K562 (cell line): ENCODE data around the gene IRF3. TPM values are rescaled to one million over a fixed set of nuclear protein-coding genes. Genes with fewer than 3 reads are reported as not detected.
A peak's percentile ranks its signal among the peaks of the same experiment; 100 is the strongest.

Experiments
- ARID1B ChIP-seq: fragments of 450-650 bp; IDR thresholded peaks from 2 replicates; pipeline ENCODE4 v1.6.1; 2016; ENCODE audit warnings: antibody characterized with exemption, mild to moderate bottlenecking, inconsistent platforms
- CBX3 ChIP-seq, 2 experiments: IDR thresholded peaks; 1 replicate in 1 of 2; 2 replicates in 1 of 2; pipeline ENCODE4 v1.6.1; 2012; ENCODE audit warnings: inconsistent platforms in 2 of 2, low read length in 2 of 2, borderline replicate concordance in 1 of 2, control low read depth in 1 of 2
- EWSR1 ChIP-seq: fragments of 450-650 bp; IDR thresholded peaks from 2 replicates; pipeline ENCODE4 v1.6.1; 2018; ENCODE audit warnings: borderline replicate concordance, mild to moderate bottlenecking, low read depth, moderate library complexity; ENCODE audit not compliant: partially characterized antibody
- FOXM1 ChIP-seq, 2 experiments: fragments of 450-650 bp in 1 of 2; sonication (generic) in 1 of 2; formaldehyde crosslinking in 1 of 2; IDR thresholded peaks; 2 replicates each; pipeline versions ENCODE4 v1.6.1 to v1.9.0; 2017 to 2022; ENCODE audit warnings: low read depth in 2 of 2, mild to moderate bottlenecking in 2 of 2, missing genetic modification reagents in 1 of 2, moderate library complexity in 1 of 2
- MEIS2 ChIP-seq: fragments of 450-650 bp; IDR thresholded peaks from 2 replicates; pipeline ENCODE4 v1.6.1; 2014; ENCODE audit warnings: mild to moderate bottlenecking; ENCODE audit not compliant: partially characterized antibody
- NCOA4 ChIP-seq: fragments of 450-650 bp; IDR thresholded peaks from 2 replicates; pipeline ENCODE4 v1.6.1; 2018; ENCODE audit warnings: mild to moderate bottlenecking; ENCODE audit not compliant: partially characterized antibody
- NFATC3 ChIP-seq: fragments of 450-650 bp; IDR thresholded peaks from 2 replicates; pipeline ENCODE4 v1.6.1; 2017; ENCODE audit warnings: mild to moderate bottlenecking
- RB1 ChIP-seq: fragments of 450-650 bp; IDR thresholded peaks from 2 replicates; pipeline ENCODE4 v1.6.1; 2017; ENCODE audit warnings: low read depth, mild to moderate bottlenecking
- SMARCA4 ChIP-seq: fragments of 450-650 bp; IDR thresholded peaks from 2 replicates; pipeline ENCODE4 v1.6.1; 2016
- SP2 ChIP-seq: IDR thresholded peaks from 2 replicates; pipeline ENCODE4 v1.6.1; 2011; ENCODE audit warnings: mild to moderate bottlenecking, low read depth, low read length, moderate library complexity; ENCODE audit not compliant: poor library complexity, severe bottlenecking; ENCODE audit errors: extremely low read depth
- SRF ChIP-seq, 2 experiments: fragments of 250-450, 450-650 bp in 1 of 2; sonication (Bioruptor Pico) in 1 of 2; sonication (generic) in 1 of 2; formaldehyde crosslinking; IDR thresholded peaks; 2 replicates each; pipeline versions ENCODE4 v1.5.0 to v1.5.1; 2020 to 2022; ENCODE audit warnings: mild to moderate bottlenecking in 1 of 2, missing genetic modification reagents in 1 of 2
- SRSF3 ChIP-seq: fragments of 200-400 bp; formaldehyde crosslinking; IDR thresholded peaks from 2 replicates; pipeline ENCODE4 v1.6.1; 2016; ENCODE audit warnings: mild to moderate bottlenecking, low read length, moderate library complexity; ENCODE audit not compliant: insufficient read depth
- YBX1 ChIP-seq: fragments of 450-650 bp; IDR thresholded peaks from 2 replicates; pipeline ENCODE4 v1.7.1; 2016; ENCODE audit warnings: mild to moderate bottlenecking
- ZNF395 ChIP-seq: fragments of 200-800 bp; sonication (Bioruptor generic); IDR thresholded peaks from 2 replicates; pipeline ENCODE4 v1.6.1; 2017; ENCODE audit warnings: missing genetic modification characterization, missing compliant biosample characterization
- polyA plus RNA-seq, 8 experiments: library from polyadenylated mRNA; depleted of rRNA in 4 of 8; stranded (reverse) in 5 of 8; unstranded in 3 of 8; fragments of >200 nt; fragmentation: Nextera tagmentation in 2 of 8; fragmentation: Illumina TruSeq in 1 of 8; extraction: Ambion mirVana in 2 of 8; extraction: Trizol in 1 of 8; gene quantifications; 2 replicates each; pipeline versions ENCODE4 v1.2.1 to v1.2.3, GENCODE V29; 2011 to 2014; ENCODE audit warnings: inconsistent platforms in 1 of 8, missing spikeins in 1 of 8
- total RNA-seq, 7 experiments: library from RNA; depleted of rRNA in 6 of 7; stranded (reverse); fragments of >200 nt in 6 of 7; fragmentation: Illumina TruSeq in 2 of 7; extraction: Trizol in 2 of 7; gene quantifications; 2 replicates each; pipeline versions ENCODE4 v1.2.1 to v1.2.3, GENCODE V29; 2011 to 2021; ENCODE audit warnings: low replicate concordance in 1 of 7
- TF ChIP-seq, protein P1 (sequence below): fragments of 450-650 bp; IDR thresholded peaks from 2 replicates; pipeline ENCODE4 v1.6.1; 2018; ENCODE audit not compliant: partially characterized antibody
- TF ChIP-seq, protein P2 (sequence below): sonication (generic); formaldehyde crosslinking; IDR thresholded peaks from 2 replicates; pipeline ENCODE4 v1.8.1; 2023; ENCODE audit warnings: mild to moderate bottlenecking, missing genetic modification reagents
- TF ChIP-seq, protein P3 (sequence below): sonication (generic); formaldehyde crosslinking; IDR thresholded peaks from 2 replicates; pipeline ENCODE4 v1.8.0; 2022; ENCODE audit warnings: mild to moderate bottlenecking, missing genetic modification reagents, borderline replicate concordance

The IRF3 gene
- total and polyA plus RNA-seq, 9 of the 15 experiments (the other 6 are each of a cell fraction or from before 2014, with no cell fraction given) = 7.5 to 145 (median 65.4) TPM

DNA sequence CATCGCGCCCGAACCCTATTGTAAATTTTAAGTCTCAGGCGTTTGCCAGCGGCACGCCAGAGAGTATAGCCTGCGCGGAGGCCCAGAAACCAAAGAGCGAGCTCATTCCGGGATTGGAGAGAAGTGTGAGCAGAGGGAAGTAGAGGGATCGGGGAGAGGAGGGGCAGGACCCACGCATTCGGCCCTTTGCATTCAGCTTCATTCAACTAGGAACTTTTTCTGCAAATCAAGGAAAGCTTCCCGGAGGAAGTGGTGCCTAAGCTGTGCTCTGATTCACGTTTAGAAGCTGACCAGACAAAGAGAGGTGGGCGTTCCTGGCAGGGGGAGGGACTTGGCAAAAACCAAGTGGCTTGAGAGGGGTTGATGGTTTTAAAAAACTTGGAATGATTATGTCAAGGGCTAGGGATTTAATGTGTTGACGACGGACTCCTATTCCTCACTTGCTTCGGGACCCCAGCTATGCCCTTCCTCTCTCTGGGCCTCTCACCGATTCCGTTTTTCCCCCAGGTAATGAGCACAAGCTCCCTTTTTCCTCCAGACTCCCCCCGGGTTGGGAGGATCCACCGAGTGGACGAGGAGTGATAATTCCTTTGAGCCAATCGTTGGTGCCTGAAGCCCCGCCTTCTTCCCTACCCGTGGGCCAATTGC lies 10.6 kb upstream of the IRF3 start (continued):
- TF ChIP-seq, protein P1, sequence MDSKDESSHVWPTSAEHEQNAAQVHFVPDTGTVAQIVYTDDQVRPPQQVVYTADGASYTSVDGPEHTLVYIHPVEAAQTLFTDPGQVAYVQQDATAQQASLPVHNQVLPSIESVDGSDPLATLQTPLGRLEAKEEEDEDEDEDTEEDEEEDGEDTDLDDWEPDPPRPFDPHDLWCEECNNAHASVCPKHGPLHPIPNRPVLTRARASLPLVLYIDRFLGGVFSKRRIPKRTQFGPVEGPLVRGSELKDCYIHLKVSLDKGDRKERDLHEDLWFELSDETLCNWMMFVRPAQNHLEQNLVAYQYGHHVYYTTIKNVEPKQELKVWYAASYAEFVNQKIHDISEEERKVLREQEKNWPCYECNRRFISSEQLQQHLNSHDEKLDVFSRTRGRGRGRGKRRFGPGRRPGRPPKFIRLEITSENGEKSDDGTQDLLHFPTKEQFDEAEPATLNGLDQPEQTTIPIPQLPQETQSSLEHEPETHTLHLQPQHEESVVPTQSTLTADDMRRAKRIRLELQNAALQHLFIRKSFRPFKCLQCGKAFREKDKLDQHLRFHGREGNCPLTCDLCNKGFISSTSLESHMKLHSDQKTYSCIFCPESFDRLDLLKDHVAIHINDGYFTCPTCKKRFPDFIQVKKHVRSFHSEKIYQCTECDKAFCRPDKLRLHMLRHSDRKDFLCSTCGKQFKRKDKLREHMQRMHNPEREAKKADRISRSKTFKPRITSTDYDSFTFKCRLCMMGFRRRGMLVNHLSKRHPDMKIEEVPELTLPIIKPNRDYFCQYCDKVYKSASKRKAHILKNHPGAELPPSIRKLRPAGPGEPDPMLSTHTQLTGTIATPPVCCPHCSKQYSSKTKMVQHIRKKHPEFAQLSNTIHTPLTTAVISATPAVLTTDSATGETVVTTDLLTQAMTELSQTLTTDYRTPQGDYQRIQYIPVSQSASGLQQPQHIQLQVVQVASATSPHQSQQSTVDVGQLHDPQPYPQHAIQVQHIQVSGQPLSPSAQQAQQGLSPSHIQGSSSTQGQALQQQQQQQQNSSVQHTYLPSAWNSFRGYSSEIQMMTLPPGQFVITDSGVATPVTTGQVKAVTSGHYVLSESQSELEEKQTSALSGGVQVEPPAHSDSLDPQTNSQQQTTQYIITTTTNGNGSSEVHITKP = peak; percentile 100
- TF ChIP-seq SRSF3 (no peak), CBX3 (IDR thresholded peaks at IDR 0.05; ENCODE audit: borderline replicate concordance in 1 of 2, low read length in 2 of 2) (peak in 1 of 2 experiments; percentile 56; a peak in 1 of 3 replicates), FOXM1 (IDR thresholded peaks at IDR 0.05; ENCODE audit: low read depth) (peak; percentile 71), FOXM1 (CRISPR knock-in tag; IDR thresholded peaks at IDR 0.05; ENCODE audit: low read depth) (no peak), RB1 (peak; percentile 72), EWSR1 (no peak), ZNF395 (CRISPR knock-in tag) (no peak), NFATC3 (peak; percentile 42; the same call in 1 of the 2 replicates), NCOA4 (no peak), SMARCA4 (peak; percentile 38; the same call in 1 of the 2 replicates), ARID1B (peak; percentile 35; the same call in 1 of the 2 replicates), MEIS2 (peak; percentile 11), SRF (CRISPR knock-in tag; IDR thresholded peaks at IDR 0.05) (no peak), SP2 (peak; percentile 45), YBX1 (no peak)
- TF ChIP-seq, protein P2, sequence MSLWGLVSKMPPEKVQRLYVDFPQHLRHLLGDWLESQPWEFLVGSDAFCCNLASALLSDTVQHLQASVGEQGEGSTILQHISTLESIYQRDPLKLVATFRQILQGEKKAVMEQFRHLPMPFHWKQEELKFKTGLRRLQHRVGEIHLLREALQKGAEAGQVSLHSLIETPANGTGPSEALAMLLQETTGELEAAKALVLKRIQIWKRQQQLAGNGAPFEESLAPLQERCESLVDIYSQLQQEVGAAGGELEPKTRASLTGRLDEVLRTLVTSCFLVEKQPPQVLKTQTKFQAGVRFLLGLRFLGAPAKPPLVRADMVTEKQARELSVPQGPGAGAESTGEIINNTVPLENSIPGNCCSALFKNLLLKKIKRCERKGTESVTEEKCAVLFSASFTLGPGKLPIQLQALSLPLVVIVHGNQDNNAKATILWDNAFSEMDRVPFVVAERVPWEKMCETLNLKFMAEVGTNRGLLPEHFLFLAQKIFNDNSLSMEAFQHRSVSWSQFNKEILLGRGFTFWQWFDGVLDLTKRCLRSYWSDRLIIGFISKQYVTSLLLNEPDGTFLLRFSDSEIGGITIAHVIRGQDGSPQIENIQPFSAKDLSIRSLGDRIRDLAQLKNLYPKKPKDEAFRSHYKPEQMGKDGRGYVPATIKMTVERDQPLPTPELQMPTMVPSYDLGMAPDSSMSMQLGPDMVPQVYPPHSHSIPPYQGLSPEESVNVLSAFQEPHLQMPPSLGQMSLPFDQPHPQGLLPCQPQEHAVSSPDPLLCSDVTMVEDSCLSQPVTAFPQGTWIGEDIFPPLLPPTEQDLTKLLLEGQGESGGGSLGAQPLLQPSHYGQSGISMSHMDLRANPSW (CRISPR knock-in tag) = peak; percentile 70; the same call in 1 of the 2 replicates
- TF ChIP-seq, protein P3, sequence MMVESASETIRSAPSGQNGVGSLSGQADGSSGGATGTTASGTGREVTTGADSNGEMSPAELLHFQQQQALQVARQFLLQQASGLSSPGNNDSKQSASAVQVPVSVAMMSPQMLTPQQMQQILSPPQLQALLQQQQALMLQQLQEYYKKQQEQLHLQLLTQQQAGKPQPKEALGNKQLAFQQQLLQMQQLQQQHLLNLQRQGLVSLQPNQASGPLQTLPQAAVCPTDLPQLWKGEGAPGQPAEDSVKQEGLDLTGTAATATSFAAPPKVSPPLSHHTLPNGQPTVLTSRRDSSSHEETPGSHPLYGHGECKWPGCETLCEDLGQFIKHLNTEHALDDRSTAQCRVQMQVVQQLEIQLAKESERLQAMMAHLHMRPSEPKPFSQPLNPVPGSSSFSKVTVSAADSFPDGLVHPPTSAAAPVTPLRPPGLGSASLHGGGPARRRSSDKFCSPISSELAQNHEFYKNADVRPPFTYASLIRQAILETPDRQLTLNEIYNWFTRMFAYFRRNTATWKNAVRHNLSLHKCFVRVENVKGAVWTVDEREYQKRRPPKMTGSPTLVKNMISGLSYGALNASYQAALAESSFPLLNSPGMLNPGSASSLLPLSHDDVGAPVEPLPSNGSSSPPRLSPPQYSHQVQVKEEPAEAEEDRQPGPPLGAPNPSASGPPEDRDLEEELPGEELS (CRISPR knock-in tag) = no peak
